Prostate gland (tissue), 2 donors: ENCODE results near the gene TYMP.

Experiments
- POLR2A ChIP-seq: fragments of 450-650 bp; IDR thresholded peaks from one replicate; pipeline ENCODE4 v1.6.1; 2016; ENCODE audit warnings: antibody characterized with exemption, mild to moderate bottlenecking
- POLR2AphosphoS5 ChIP-seq: sonication (generic); formaldehyde crosslinking; IDR thresholded peaks from one replicate; pipeline ENCODE4 v1.6.1; 2017; ENCODE audit warnings: antibody characterized with exemption
- TF ChIP-seq, protein P1 (sequence below), 4 experiments: fragments of 200-600 bp in 2 of 4; fragments of 450-650 bp in 2 of 4; sonication (generic) in 2 of 4; IDR thresholded peaks; 1 replicate in 3 of 4; 2 replicates in 1 of 4; pipeline ENCODE4 v1.5.1; 2016 to 2019; ENCODE audit warnings: antibody characterized with exemption in 4 of 4, mild to moderate bottlenecking in 2 of 4, moderate library complexity in 2 of 4

DNA sequence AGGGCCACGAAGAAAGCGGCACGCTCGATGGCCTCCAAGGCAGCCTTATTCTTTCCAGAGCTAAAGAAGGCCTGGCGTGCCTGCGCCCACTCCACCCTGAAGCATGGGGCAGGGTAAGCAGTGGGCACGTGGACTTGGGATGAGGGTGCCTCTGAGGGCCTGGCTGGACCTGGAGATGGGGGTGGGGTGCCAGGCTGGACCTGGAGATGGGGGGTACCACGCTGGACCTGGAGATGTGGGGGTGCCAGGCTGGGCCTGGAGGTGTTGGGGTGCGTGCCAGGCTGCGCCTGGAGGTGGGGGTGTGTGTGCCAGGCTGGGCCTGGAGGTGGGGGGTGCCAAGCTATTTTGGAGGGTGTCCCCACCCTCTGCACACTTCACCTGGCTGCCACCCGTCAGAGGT lies 43.2 kb upstream of the TYMP start:
- TF ChIP-seq, protein P1, sequence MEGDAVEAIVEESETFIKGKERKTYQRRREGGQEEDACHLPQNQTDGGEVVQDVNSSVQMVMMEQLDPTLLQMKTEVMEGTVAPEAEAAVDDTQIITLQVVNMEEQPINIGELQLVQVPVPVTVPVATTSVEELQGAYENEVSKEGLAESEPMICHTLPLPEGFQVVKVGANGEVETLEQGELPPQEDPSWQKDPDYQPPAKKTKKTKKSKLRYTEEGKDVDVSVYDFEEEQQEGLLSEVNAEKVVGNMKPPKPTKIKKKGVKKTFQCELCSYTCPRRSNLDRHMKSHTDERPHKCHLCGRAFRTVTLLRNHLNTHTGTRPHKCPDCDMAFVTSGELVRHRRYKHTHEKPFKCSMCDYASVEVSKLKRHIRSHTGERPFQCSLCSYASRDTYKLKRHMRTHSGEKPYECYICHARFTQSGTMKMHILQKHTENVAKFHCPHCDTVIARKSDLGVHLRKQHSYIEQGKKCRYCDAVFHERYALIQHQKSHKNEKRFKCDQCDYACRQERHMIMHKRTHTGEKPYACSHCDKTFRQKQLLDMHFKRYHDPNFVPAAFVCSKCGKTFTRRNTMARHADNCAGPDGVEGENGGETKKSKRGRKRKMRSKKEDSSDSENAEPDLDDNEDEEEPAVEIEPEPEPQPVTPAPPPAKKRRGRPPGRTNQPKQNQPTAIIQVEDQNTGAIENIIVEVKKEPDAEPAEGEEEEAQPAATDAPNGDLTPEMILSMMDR (IDR thresholded peaks at IDR 0.05): no peak
- TF ChIP-seq POLR2AphosphoS5 (no peak), POLR2A (no peak)
